ENCODE data around the gene GJD2.

GRCh38 chr15:34754674-34755418 lies at the start of gene GJD2:
- TF ChIP-seq POLR2A (IDR thresholded peaks at IDR 0.05) (no peak), CTCF (IDR thresholded peaks at IDR 0.05) (no peak)
